PC-9 (cell line): ENCODE data around the gene UBA6.

ENCODE experiments used
- CTCF ChIP-seq: fragments of 200-600 bp; sonication (generic); conservative IDR thresholded peaks from 2 replicates; pipeline ENCODE4 v1.6.1; 2017; ENCODE audit warnings: mixed run types, antibody characterized with exemption, mild to moderate bottlenecking, moderate library complexity
- EZH2 ChIP-seq: fragments of 200-600 bp; sonication (generic); IDR thresholded peaks from 2 replicates; pipeline ENCODE4 v1.8.0; 2017; ENCODE audit warnings: antibody characterized with exemption, low read depth

DNA sequence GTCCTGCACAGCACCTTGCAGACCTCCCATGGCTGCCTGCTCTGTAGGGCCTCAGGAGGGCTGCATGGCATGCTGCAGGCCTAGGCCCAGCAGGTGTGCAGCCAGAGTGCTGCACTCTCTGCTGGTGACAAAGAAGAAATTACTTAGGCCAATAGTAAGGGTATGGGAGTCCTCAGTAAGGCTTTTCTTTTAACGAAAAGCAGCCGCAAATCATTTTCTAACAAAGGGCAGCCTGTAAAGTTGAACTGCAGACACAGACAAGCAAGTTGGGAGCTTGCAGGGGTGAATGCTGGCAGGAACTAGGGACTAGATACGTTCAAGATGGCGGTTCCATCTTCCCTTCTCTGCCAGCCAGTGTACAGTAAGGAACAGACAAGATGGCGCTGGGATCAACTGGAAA is 22.4 kb upstream of the UBA6 start:
- no peak for TF ChIP-seq CTCF
- TF ChIP-seq EZH2 = no peak
